Ishikawa (cell line): ENCODE results near the gene RHEX.
A peak's percentile ranks its signal among the peaks of the same experiment; 100 is the strongest.

Experiments
- CEBPB ChIP-seq: IDR thresholded peaks from 2 replicates; pipeline ENCODE4 v1.6.1; 2012
- CREB1 ChIP-seq: IDR thresholded peaks from 2 replicates; pipeline ENCODE4 v1.6.1; 2012; ENCODE audit warnings: low read depth
- EGR1 ChIP-seq: IDR thresholded peaks from 2 replicates; pipeline ENCODE4 v1.6.1; 2012
- EP300 ChIP-seq: IDR thresholded peaks from 2 replicates; pipeline ENCODE4 v1.6.1; 2012; ENCODE audit warnings: borderline replicate concordance
- FOXM1 ChIP-seq: IDR thresholded peaks from 2 replicates; pipeline ENCODE4 v1.6.1; 2012; ENCODE audit warnings: low read depth, borderline replicate concordance
- NFIC ChIP-seq: IDR thresholded peaks from 2 replicates; pipeline ENCODE4 v1.6.1; 2012
- RAD21 ChIP-seq: IDR thresholded peaks from 2 replicates; pipeline ENCODE4 v1.6.1; 2012; ENCODE audit warnings: low read depth
- TAF1 ChIP-seq: IDR thresholded peaks from 2 replicates; pipeline ENCODE4 v1.6.1; 2012; ENCODE audit warnings: low read depth, mild to moderate bottlenecking
- TCF12 ChIP-seq: IDR thresholded peaks from 2 replicates; pipeline ENCODE4 v1.6.1; 2012; ENCODE audit warnings: low read depth
- TEAD4 ChIP-seq: IDR thresholded peaks from 2 replicates; pipeline ENCODE4 v1.6.1; 2012
- YY1 ChIP-seq: IDR thresholded peaks from 2 replicates; pipeline ENCODE4 v1.6.1; 2012; ENCODE audit warnings: low read depth
- ZBTB7A ChIP-seq: IDR thresholded peaks from 2 replicates; pipeline ENCODE4 v1.6.1; 2012; ENCODE audit warnings: low read depth
- TF ChIP-seq, protein P1 (sequence below): IDR thresholded peaks from 2 replicates; pipeline ENCODE4 v1.6.1; 2012
- TF ChIP-seq, protein P2 (sequence below): IDR thresholded peaks from 2 replicates; pipeline ENCODE4 v1.6.1; 2012
- TF ChIP-seq, protein P3 (sequence below): IDR thresholded peaks from 2 replicates; pipeline ENCODE4 v1.6.1; 2012; ENCODE audit warnings: low read depth, mild to moderate bottlenecking

RHEX gene

GRCh38 chr1:206036663-206037455 lies 16.1 kb upstream of the RHEX start:
- TF ChIP-seq NFIC (no peak), FOXM1 (no peak), YY1 (no peak), TEAD4 (no peak), ZBTB7A (no peak), CREB1 (no peak)
- TF ChIP-seq, protein P1, sequence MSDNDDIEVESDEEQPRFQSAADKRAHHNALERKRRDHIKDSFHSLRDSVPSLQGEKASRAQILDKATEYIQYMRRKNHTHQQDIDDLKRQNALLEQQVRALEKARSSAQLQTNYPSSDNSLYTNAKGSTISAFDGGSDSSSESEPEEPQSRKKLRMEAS, result no peak
- TF ChIP-seq, protein P2, sequence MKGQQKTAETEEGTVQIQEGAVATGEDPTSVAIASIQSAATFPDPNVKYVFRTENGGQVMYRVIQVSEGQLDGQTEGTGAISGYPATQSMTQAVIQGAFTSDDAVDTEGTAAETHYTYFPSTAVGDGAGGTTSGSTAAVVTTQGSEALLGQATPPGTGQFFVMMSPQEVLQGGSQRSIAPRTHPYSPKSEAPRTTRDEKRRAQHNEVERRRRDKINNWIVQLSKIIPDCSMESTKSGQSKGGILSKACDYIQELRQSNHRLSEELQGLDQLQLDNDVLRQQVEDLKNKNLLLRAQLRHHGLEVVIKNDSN, result no peak

DNA sequence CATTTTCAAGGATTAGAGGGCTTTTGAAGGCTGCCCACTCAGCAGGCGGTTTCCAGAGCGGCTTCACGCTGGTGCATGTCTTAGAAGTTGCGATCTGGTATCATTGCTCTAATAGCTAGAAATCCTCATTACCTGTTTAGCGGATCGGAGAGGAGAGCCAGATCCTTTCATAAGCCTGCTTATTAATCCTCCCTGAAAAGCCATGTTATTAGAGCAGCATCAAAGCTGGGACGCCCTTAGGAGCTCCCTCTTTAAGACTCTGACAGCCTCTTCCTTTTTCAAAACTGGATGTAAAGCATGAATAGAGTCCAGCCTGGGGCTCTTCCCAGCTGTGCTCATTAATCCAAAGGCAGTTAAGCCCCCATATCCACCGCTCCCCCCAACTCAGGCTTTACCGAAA lies 15.4 kb upstream of the RHEX start:
- no peak for TF ChIP-seq FOXM1
- no peak for TF ChIP-seq TAF1
- TF ChIP-seq NFIC, result no peak
- TF ChIP-seq TCF12, result no peak
- no peak for TF ChIP-seq CEBPB

- TF ChIP-seq ZBTB7A (no peak), NFIC (no peak), CEBPB (no peak), TAF1 (no peak), EP300 (no peak), CREB1 (no peak), YY1 (no peak), TCF12 (no peak), FOXM1 (no peak), RAD21 (no peak), EGR1 (no peak), TEAD4 (no peak)
- TF ChIP-seq, protein P2, result no peak
- TF ChIP-seq, protein P1, result no peak
- TF ChIP-seq, protein P3, sequence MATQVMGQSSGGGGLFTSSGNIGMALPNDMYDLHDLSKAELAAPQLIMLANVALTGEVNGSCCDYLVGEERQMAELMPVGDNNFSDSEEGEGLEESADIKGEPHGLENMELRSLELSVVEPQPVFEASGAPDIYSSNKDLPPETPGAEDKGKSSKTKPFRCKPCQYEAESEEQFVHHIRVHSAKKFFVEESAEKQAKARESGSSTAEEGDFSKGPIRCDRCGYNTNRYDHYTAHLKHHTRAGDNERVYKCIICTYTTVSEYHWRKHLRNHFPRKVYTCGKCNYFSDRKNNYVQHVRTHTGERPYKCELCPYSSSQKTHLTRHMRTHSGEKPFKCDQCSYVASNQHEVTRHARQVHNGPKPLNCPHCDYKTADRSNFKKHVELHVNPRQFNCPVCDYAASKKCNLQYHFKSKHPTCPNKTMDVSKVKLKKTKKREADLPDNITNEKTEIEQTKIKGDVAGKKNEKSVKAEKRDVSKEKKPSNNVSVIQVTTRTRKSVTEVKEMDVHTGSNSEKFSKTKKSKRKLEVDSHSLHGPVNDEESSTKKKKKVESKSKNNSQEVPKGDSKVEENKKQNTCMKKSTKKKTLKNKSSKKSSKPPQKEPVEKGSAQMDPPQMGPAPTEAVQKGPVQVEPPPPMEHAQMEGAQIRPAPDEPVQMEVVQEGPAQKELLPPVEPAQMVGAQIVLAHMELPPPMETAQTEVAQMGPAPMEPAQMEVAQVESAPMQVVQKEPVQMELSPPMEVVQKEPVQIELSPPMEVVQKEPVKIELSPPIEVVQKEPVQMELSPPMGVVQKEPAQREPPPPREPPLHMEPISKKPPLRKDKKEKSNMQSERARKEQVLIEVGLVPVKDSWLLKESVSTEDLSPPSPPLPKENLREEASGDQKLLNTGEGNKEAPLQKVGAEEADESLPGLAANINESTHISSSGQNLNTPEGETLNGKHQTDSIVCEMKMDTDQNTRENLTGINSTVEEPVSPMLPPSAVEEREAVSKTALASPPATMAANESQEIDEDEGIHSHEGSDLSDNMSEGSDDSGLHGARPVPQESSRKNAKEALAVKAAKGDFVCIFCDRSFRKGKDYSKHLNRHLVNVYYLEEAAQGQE, result no peak
Observed at GRCh38 chr1:206039046-206039973, 13.7 kb upstream of the RHEX start.

DNA sequence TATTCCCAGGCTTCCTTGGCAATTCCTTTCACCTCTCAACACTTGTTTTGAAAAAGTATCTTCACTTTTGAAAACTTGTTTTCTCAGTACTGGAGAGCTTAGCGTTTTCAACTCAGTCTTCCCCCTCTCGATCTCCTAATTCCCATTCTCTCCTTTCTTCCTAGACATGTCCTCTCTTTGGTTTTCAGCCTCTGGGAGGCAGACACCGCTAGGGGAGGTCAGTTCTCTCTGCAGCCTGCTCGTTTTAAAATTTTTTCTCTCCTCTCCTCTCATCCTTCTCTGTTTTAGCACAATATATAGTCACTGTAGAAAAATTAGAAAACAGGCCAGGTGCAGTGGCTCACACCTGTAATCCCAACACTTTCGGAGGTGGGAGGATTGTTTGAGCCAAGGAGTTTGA lies 12.6 kb upstream of the RHEX start:
- TF ChIP-seq YY1 (no peak), EP300 (no peak), CREB1 (no peak)
- TF ChIP-seq, protein P2, result no peak

- TF ChIP-seq RAD21, result no peak
- TF ChIP-seq CREB1, result no peak
- TF ChIP-seq, protein P1, result peak; percentile 62
- TF ChIP-seq FOXM1, result no peak
- no peak for TF ChIP-seq EP300
- no peak; the same call in 1 of the 2 replicates for TF ChIP-seq EGR1
- no peak for TF ChIP-seq TAF1
- TF ChIP-seq, protein P2, result peak; percentile 44; the same call in 1 of the 2 replicates
- TF ChIP-seq, protein P3, result no peak
- no peak for TF ChIP-seq NFIC
- TF ChIP-seq CEBPB, result peak; percentile 32; the same call in 1 of the 2 replicates
- TF ChIP-seq TCF12, result peak; percentile 71
- peak; percentile 51; the same call in 1 of the 2 replicates for TF ChIP-seq YY1
- TF ChIP-seq TEAD4, result peak; percentile 59
- no peak for TF ChIP-seq ZBTB7A
Observed at GRCh38 chr1:206041640-206042039, 11.3 kb upstream of the RHEX start.
